Brain pericyte (primary cell): Measurements from ENCODE around the gene IQCK.
"Not testable (repeated sequence)": the region's sequence is repeated elsewhere in the genome, so short reads cannot be mapped to it uniquely, and the experiment has no call there.

Experiments used
- DNase-seq: peaks from one replicate; pipeline ENCODE4 v3.0.0-alpha.2; 2012; ENCODE audit warnings: low read depth, low spot score

The IQCK gene

GRCh38 chr16:19717741-19718623 lies at the start of gene IQCK, which contains the start of gene KNOP1:
Gene IQCK, plus strand, starts transcription at chr16:19718271. Its CDS starts 36 bp downstream, at chr16:19718307.
Gene KNOP1, minus strand, starts transcription at chr16:19718227. Its CDS starts 3,192 bp downstream, at chr16:19715035.
- DNase-seq = peak; percentile 47

- DNase-seq = no peak
These were observed 45.7 kb upstream of the IQCK start for GRCh38 chr16:19672378-19672777.

- no peak for DNase-seq
These were observed 43.6 kb upstream of the IQCK start for GRCh38 chr16:19674485-19674884.

- DNase-seq = no peak
These were observed 40.7 kb upstream of the IQCK start for GRCh38 chr16:19677402-19677801.

- DNase-seq = no peak
These were observed 39.3 kb upstream of the IQCK start for GRCh38 chr16:19678804-19679203.

- DNase-seq = not testable (repeated sequence)
These were observed 38.8 kb upstream of the IQCK start for GRCh38 chr16:19679281-19679680.

GRCh38 chr16:19680881-19681340 lies 37.2 kb upstream of the IQCK start:
- no peak for DNase-seq

- DNase-seq = no peak
These were observed 36.4 kb upstream of the IQCK start for GRCh38 chr16:19681637-19682036.

- no peak for DNase-seq
These were observed 34.4 kb upstream of the IQCK start for GRCh38 chr16:19683453-19684236.

- no peak for DNase-seq
These were observed 32.9 kb upstream of the IQCK start for GRCh38 chr16:19685176-19685575.

- DNase-seq = no peak
These were observed 30.8 kb upstream of the IQCK start for GRCh38 chr16:19687279-19687678.

GRCh38 chr16:19688396-19689024 lies 29.6 kb upstream of the IQCK start:
- no peak for DNase-seq

- DNase-seq = no peak
These were observed 28.7 kb upstream of the IQCK start for GRCh38 chr16:19689342-19689741.

GRCh38 chr16:19690196-19690595 lies 27.9 kb upstream of the IQCK start:
- no peak for DNase-seq

- no peak for DNase-seq
These were observed 26.8 kb upstream of the IQCK start for GRCh38 chr16:19691161-19691711.

GRCh38 chr16:19694989-19695388 lies 23.1 kb upstream of the IQCK start:
- DNase-seq = no peak

GRCh38 chr16:19696328-19696727 lies 21.7 kb upstream of the IQCK start:
- DNase-seq = no peak

GRCh38 chr16:19696961-19697360 lies 21.1 kb upstream of the IQCK start:
- no peak for DNase-seq

- DNase-seq = no peak
These were observed 20.2 kb upstream of the IQCK start for GRCh38 chr16:19697756-19698318.

- no peak for DNase-seq
These were observed 19.3 kb upstream of the IQCK start for GRCh38 chr16:19698480-19699465.
